ENCODE measurements around the gene SACS. TPM values are rescaled to one million over a fixed set of nuclear protein-coding genes. Genes with fewer than 3 reads are reported as not detected.
"Not testable (repeated sequence)": the region's sequence is repeated elsewhere in the genome, so short reads cannot be mapped to it uniquely, and the experiment has no call there.

SACS gene
- total RNA-seq, 1 donor from 2014 or later = 91.2 TPM

GRCh38 chr13:23314837-23315236 is 118.7 kb downstream of the SACS start:
- not testable (repeated sequence) for DNase-seq (ENCODE audit: low read depth)

GRCh38 chr13:23292586-23292985 is 140.9 kb downstream of the SACS start:
- DNase-seq (ENCODE audit: low read depth) = no peak

- no peak for DNase-seq (ENCODE audit: low read depth)
Observed at GRCh38 chr13:23289917-23290357, 143.6 kb downstream of the SACS start.

GRCh38 chr13:23288995-23289394 is 144.5 kb downstream of the SACS start:
- DNase-seq (ENCODE audit: low read depth) = no peak

GRCh38 chr13:23288564-23288963 is 144.9 kb downstream of the SACS start:
- no peak for DNase-seq (ENCODE audit: low read depth)

- no peak for DNase-seq (ENCODE audit: low read depth)
Observed at GRCh38 chr13:23279321-23279720, 154.2 kb downstream of the SACS start.

Other genes with a start within 250 kb of the SACS start
- gene TNFRSF19, start 136.7 kb upstream of the SACS start, total RNA-seq = 22.5 and 30.2 TPM in 2 replicates